Measurements from ENCODE around the gene UGT1A6.
"Not testable (repeated sequence)": the region's sequence is repeated elsewhere in the genome, so short reads cannot be mapped to it uniquely, and the experiment has no call there.

UGT1A6 gene

GRCh38 chr2:233686928-233687327, 5.8 kb upstream of the UGT1A6 start:
- DNase-seq (ENCODE audit: low spot score): no peak

DNA sequence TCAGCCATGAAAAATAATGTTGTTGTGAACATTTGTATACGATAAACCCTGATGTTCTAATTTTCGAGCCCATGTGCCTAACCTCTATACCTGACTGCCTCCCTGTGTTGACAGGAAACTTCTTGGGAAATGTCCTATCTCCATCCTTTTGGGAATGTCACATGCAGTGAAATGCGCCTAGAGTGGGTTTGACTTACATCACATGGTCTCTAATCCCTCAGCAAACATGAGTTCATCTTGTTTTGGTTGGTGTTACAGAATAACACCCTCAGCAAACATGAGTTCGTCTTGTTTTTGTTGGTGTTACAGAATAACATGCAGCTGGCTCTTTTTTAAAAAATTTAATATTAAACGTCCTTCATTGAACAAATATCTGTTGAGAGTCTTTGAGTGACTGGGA, 4.3 kb upstream of the UGT1A6 start:
- no peak for DNase-seq (ENCODE audit: low spot score)

GRCh38 chr2:233689031-233689430, 3.7 kb upstream of the UGT1A6 start:
- no peak for DNase-seq (ENCODE audit: low spot score)

- no peak for DNase-seq (ENCODE audit: low spot score)
These were observed 3.2 kb upstream of the UGT1A6 start for GRCh38 chr2:233689501-233689900.

DNA sequence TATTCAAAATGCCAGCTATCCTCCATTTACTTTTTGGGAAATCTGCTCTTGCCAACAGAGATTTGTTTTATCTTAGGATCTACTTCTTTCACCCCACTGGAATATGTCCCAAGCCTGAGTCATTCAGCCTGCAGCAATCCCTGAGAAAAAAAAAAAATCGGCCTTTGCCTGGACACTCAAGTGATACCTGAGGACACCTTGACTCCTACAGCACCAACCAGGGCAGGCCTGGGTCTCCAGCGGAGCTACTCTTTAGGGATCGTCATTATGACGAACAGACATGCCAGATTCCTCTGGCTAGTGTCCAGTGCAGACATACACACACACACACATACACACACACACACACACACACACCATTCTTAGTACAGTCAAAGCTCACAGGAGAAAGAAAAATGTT, 2.2 kb upstream of the UGT1A6 start:
- DNase-seq (ENCODE audit: low spot score): no peak

GRCh38 chr2:233691443-233692433, 952 bp upstream of the UGT1A6 start:
- no peak for DNase-seq (ENCODE audit: low spot score)

DNA sequence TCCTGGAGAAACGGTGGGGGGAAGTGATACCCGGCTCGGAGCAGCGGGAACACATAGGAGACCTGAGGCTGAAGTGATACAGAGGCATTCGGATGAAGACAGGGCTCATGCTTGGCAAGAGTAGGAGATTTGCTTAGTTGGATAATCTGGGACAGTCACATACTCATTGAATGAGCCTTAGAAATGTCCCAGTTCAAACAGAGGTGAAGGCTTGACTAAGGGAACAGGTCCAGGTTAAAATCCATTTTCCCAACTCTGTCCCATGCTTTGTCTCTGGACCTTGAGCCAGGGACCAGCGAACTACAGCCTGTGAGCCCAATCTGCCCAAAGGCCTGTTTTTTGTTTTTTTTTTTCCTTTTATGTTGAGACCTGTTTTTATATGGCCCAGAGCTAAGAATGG, 1.3 kb downstream of the UGT1A6 start:
- DNase-seq (ENCODE audit: low spot score): no peak

DNA sequence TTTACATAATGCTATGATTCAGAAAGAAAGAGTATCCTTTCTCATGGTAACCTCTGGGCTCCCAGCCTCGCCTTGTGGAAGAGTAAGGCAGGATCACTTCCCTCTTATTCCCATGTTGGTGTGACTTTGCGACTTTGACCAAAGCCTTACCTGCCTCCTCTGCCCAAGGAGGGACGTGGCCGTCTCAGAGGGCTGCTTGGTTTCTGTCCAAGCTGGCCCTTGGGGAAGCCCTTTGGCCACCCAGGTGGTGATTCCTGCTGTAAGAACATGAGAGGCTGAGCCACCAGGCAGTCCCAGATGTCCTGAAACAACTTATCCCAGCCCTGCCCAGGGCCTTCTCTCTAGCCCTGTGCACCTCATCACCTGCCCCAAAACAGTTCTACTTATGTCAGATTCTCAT, 6.0 kb downstream of the UGT1A6 start:
- no peak for DNase-seq (ENCODE audit: low spot score)

DNA sequence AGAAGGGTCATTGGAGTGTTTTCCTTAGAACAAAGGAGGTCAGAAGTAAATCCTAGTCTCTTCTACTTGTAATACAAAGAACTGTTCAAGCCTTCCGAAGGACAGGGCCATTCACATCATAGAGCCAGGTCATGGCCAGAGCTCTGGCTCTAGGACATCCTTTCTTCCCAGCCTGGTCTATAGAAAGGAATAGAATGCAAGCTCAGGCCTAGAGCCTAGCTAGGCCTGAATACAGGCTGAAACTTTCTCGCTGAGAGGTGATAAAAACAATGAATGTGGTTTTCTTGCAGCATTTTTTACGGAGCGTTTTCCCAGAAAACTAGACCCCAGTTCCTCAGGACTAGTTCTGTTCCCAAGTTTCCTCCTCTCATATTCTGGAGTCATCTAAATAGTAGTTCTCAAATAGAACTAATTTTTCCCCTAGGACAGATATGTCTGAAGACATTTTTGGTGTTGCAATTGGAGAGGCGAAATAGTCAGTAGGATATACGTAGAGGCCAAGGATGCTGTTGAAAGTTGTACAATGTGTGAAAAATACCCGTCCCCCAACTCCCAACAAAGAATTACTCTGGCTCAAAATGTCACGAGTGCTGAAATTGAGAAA, 6.8 kb downstream of the UGT1A6 start:
- DNase-seq (ENCODE audit: low spot score): no peak

DNA sequence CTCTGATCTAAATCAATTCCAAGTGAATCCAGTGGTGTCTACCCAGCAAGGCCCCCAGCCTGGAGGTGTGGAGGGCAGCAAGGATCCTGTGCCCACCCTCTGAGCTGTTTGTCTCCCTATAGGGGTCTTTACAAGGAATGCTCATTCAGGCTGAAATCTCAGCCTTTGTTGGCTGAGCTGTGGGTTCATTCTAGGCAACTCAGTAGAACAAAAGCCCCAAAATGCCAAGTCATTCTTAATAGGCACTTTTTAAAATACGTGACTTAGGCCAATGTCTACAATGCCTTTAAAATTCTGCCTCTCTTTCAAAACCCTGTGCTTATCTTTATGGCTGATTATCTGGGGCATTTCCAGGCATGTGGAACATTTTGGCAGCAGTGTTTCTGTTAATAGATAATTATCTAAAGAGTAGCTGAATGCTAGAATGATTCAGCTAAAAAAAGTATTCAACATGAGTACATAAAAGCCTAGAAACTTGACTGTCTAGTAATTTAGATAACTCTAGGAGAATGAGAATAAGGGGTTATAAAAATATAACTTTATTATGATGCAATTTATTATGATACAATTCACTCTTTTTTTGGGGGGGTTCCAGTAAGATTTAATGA, 7.4 kb downstream of the UGT1A6 start:
- DNase-seq (ENCODE audit: low spot score): no peak

DNA sequence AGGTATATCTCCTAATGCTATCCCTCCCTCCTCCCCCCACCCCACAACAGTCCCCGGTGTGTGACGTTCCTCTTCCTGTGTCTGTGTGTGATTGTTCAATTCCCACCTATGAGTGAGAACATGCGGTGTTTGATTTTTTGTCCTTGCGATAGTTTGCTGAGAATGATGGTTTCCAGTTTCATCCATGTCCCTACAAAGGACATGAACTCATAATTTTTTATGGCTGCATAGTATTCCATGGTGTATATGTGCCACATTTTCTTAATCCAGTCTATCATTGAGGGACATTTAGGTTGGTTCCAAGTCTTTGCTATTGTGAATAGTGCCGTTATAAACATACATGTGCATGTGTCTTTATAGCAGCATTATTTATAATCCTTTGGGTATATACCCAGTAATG, 8.2 kb downstream of the UGT1A6 start:
- DNase-seq (ENCODE audit: low spot score): not testable (repeated sequence)

- DNase-seq (ENCODE audit: low spot score): no peak
These were observed 9.5 kb downstream of the UGT1A6 start for GRCh38 chr2:233702238-233702637.

DNA sequence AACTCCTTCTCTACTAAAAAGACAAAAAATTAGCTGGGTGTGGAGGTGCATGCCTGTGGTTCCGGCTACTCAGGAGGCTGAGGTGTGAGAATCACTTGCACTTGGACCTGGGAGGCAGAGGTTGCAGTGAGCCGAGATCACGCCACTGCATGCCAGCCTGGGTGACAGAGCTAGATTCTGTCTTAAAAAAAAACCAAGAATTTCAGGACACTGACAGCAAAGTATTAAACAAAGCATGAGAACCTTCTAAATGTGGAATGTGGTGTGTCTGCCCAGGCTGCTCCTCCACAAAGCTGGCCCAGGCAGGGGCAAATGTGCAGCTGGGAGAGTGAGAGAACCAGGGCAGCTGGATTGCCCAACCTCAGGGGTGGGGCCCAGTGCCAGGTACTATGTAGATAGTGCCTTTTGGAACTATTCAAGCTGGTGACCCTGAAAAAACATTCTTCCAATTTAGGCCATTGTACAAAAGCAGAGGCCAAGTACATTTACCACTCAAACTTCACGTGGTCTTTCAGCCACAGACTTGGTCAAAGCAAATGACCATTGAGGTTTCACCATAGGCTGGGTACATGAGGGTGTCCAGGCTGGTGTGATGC, 13.3 kb downstream of the UGT1A6 start:
- DNase-seq (ENCODE audit: low spot score): no peak

GRCh38 chr2:233706720-233707119, 14.0 kb downstream of the UGT1A6 start:
- DNase-seq (ENCODE audit: low spot score): no peak

GRCh38 chr2:233707940-233708644, 15.4 kb downstream of the UGT1A6 start:
- DNase-seq (ENCODE audit: low spot score): no peak

DNA sequence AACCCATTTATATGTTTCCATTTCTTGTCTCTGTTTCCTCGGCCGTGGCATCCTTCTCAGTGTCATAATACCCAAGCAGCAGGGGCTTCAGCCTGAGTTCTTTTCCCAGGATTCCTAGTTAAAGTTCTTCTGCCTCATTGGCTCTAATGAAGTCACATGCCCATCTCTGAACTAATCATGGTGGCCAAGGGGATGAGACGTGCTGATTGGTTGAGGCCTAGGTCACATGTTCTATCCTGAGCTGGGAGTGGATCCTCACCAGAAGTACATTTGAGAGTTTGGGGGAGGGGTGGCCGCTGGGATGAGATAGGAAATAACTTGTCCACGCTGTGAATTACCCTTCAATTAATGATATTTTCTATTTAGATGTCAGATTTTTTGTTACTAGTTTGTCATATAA, 16.3 kb downstream of the UGT1A6 start:
- DNase-seq (ENCODE audit: low spot score): no peak

- peak; percentile 74 for DNase-seq (ENCODE audit: low spot score)
These were observed 18.8 kb downstream of the UGT1A6 start for GRCh38 chr2:233711312-233712008.

DNA sequence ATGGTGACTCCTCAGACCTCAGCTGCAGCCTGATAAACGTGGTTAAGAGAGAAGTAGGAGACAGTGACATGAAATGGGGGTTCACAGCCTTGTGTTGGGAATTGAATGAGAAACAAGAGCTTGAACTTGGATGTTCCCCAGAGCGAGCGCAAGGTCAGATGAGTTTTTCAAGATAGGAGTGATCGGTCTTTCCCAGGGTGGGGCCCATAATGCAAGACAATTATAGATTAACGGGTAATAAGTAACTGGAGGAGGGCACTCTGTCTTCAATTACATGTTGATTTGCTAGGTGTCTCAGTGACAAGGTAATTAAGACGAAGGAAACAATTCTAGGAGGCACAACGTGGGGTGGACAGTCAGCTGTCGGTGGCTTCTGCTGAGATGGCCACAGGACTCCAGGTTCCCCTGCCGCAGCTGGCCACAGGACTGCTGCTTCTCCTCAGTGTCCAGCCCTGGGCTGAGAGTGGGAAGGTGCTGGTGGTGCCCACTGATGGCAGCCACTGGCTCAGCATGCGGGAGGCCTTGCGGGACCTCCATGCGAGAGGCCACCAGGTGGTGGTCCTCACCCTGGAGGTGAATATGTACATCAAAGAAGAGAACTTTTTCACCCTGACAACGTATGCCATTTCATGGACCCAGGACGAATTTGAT, 20.0 kb downstream of the UGT1A6 start, which contains the start of gene UGT1A5:
UGT1A5 (plus strand) TSS at position 297 of the 651 bp plus-strand sequence; CDS start at position 382, 85 bp downstream.
- DNase-seq (ENCODE audit: low spot score): no peak

GRCh38 chr2:233713262-233713615, 20.5 kb downstream of the UGT1A6 start:
- DNase-seq (ENCODE audit: low spot score): no peak

- DNase-seq (ENCODE audit: low spot score): no peak
These were observed 21.4 kb downstream of the UGT1A6 start for GRCh38 chr2:233714121-233714520.

GRCh38 chr2:233718552-233718951, 25.9 kb downstream of the UGT1A6 start, which contains the start of gene UGT1A4:
Gene UGT1A4, plus strand, starts transcription at chr2:233718736. Its CDS starts 85 bp downstream, at chr2:233718821.
- no peak for DNase-seq (ENCODE audit: low spot score)

All from AG08395 (cell line).